Measurements from ENCODE around the gene SMIM35.

Gene SMIM35

DNA sequence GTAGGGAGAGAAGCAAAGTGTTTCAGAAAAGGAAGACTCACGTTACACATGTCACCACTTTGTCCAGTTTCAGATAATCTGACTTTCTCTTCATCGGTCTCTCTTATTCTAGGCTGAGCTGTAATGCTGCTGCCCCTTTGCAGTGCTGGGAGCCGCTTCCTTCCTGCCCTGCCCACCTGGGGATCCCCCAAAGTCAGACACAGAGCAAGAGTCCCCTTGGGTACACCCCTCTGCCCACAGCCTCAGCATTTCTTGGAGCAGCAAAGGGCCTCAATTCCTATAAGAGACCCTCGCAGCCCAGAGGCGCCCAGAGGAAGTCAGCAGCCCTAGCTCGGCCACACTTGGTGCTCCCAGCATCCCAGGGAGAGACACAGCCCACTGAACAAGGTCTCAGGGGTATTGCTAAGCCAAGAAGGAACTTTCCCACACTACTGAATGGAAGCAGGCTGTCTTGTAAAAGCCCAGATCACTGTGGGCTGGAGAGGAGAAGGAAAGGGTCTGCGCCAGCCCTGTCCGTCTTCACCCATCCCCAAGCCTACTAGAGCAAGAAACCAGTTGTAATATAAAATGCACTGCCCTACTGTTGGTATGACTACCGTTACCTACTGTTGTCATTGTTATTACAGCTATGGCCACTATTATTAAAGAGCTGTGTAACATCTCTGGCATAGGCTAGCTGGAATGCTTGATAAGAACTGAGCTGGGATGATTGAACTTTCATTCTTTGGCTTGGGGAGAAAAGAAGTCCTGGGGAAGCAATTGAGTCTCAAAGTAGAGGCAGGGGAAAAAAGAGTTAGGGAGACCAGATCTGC, 31.2 kb upstream of the SMIM35 start:
- H3K4me3 ChIP-seq (ENCODE audit: low read length) = no peak overlapping the region
- TF ChIP-seq, protein P1, sequence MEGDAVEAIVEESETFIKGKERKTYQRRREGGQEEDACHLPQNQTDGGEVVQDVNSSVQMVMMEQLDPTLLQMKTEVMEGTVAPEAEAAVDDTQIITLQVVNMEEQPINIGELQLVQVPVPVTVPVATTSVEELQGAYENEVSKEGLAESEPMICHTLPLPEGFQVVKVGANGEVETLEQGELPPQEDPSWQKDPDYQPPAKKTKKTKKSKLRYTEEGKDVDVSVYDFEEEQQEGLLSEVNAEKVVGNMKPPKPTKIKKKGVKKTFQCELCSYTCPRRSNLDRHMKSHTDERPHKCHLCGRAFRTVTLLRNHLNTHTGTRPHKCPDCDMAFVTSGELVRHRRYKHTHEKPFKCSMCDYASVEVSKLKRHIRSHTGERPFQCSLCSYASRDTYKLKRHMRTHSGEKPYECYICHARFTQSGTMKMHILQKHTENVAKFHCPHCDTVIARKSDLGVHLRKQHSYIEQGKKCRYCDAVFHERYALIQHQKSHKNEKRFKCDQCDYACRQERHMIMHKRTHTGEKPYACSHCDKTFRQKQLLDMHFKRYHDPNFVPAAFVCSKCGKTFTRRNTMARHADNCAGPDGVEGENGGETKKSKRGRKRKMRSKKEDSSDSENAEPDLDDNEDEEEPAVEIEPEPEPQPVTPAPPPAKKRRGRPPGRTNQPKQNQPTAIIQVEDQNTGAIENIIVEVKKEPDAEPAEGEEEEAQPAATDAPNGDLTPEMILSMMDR (IDR thresholded peaks at IDR 0.05; ENCODE audit: insufficient read depth, low read depth, low read length, missing control alignments) = no peak
- no peak for DNase-seq (ENCODE audit: low read depth)

DNA sequence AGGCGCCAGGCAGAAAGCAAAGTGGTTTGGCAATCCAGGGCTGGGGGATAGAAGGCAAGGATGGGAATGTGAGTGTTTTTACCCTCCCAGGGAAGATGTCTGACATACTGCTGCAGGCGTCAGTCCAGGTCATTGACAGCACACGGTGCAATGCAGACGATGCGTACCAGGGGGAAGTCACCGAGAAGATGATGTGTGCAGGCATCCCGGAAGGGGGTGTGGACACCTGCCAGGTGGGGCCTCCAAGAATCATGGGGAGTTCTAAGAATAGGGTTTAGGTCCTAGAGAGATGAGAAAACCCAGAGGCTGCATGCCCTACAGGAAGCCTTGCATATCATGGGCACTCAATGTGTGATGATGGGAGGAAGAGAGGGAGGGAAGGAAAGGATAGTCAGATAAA, 28.3 kb upstream of the SMIM35 start:
- TF ChIP-seq, protein P1 (IDR thresholded peaks at IDR 0.05; ENCODE audit: insufficient read depth, low read depth, low read length, missing control alignments) = no peak
- H3K4me3 ChIP-seq (ENCODE audit: low read length) = no peak overlapping the region
- DNase-seq (ENCODE audit: low read depth) = no peak

DNA sequence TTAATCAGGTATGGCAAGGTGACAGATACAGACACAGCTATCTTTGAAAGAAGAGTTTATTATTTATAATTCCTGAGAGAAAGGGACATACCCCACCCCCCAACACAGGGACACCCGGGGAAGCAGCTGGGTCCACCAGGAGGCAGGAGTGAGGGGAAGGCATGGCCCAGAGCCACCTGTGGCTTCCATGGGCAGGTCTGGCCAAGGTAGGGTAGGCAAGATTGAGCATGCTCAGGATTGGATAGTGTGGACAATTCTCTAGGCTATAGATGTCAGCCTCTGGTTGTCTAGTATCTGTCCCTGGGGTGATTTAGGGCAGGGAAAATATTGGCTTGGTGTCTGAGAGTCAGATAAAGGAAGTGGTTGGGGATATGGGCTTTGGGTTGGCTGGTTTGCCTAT, 27.5 kb upstream of the SMIM35 start:
- peak; percentile 15 for DNase-seq (ENCODE audit: low read depth)
- no peak overlapping the region for H3K4me3 ChIP-seq (ENCODE audit: low read length)
- TF ChIP-seq, protein P1 (IDR thresholded peaks at IDR 0.05; ENCODE audit: insufficient read depth, low read depth, low read length, missing control alignments) = peak; percentile 8

DNA sequence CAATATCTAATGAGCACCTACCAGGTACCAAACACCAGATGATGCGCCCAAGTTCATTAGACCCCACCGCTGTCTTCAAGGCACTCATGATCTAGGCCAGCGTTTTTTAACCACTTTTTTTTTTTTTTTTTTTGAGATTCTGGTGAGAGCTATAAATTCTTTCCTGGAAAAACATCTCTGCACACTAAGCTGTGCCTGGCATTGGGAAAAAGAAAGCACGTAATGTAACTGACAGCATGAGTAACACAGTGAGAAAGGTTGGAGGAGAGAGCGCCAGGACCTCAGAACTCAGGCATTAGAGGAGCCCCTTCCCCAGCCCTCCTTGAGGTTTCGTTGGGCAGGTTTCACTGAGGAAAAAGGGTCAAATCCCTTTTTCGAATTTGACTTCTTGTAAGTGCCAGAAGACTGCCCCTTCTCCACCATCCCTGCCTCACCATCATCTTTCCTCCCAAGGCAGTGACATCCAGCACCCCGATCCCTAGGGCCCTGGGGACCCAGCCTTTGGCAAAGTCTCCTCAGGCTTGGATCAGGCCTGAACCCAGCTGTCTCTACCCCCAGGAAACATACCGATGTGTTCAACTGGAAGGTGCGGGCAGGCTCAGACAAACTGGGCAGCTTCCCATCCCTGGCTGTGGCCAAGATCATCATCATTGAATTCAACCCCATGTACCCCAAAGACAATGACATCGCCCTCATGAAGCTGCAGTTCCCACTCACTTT, 26.1 kb upstream of the SMIM35 start:
- no peak overlapping the region for H3K4me3 ChIP-seq (ENCODE audit: low read length)
- no peak for DNase-seq (ENCODE audit: low read depth)
- TF ChIP-seq, protein P1 (IDR thresholded peaks at IDR 0.05; ENCODE audit: insufficient read depth, low read depth, low read length, missing control alignments) = no peak

DNA sequence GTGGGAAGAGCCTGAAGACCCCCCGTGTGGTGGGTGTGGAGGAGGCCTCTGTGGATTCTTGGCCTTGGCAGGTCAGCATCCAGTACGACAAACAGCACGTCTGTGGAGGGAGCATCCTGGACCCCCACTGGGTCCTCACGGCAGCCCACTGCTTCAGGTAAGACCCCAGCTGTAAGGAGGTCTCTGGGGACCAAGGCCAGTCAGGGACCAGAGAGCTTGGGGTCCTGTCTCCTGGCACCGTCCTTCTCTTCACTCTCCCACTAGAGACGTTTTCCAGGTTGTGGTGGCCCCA, 24.9 kb upstream of the SMIM35 start:
- H3K4me3 ChIP-seq (ENCODE audit: low read length) = no peak overlapping the region
- DNase-seq (ENCODE audit: low read depth) = no peak
- TF ChIP-seq, protein P1 (IDR thresholded peaks at IDR 0.05; ENCODE audit: insufficient read depth, low read depth, low read length, missing control alignments) = no peak

DNA sequence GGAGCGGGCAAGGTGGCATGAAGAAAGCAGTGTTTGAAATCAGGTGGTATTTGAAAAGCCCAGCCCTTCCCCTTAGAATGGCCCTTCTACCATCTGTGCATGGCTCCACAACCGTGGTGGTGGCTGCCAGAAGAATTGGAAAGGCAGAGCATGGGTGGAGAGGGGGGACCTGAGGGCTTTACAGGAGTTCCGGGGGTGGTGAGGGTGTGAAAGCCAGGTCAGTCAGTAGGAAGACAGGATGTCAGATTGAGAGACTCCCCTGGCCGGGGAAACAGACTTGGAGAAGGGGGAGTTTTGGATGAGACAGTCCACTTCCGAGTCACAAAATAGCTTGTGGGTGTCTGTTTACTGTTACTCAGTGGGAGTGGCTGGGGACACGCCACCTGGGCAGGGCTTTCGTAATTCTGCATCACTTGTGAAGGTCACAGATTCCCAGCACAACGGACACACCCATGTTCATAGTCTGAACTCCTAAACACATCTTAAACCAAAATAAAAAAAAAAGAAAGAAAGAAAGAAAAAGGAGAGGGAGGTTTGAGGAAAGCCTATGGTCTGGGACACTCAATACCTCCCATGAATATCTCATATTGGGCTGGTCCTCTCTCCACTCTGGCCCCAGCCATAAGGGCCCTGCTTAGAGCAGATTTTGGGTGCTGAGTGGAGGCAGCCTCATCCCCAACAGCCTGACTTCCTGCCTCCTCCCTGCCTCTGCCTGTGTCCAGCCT, 24.4 kb upstream of the SMIM35 start:
- peak; percentile 67 for DNase-seq (ENCODE audit: low read depth)
- no peak overlapping the region for H3K4me3 ChIP-seq (ENCODE audit: low read length)
- TF ChIP-seq, protein P1 (IDR thresholded peaks at IDR 0.05; ENCODE audit: insufficient read depth, low read depth, low read length, missing control alignments) = no peak

Data from epithelial cell of esophagus (primary cell).